Activated CD4-positive, alpha-beta T cell treated with anti-CD3 and anti-CD28 coated beads for 24 hours (primary cell): ENCODE data around the gene FIGN.

Experiments
- DNase-seq, 2 donors: peaks; one replicate each; pipeline ENCODE4 v3.0.0-alpha.2; 2020; ENCODE audit warnings: low read depth in 2 of 2

FIGN gene

DNA sequence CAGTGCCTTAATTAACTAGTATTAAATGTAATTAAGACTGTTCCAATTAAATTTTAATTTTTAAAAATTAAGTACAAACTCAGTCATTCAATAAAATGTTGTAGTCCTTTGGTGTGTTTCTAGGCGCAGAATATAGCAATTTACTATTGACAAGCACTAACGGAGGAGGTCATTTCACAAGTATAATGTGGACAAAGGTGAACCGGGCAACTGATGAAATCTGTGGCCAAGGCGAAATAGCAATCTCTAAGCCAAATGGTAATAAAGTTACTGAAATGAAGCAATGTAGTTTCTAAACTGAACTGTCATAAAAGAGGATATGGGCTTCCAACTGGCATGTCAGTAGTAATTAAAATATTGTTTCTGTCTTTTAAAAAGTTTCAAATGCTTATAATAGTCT is 27.5 kb downstream of the FIGN start:
- no peak for DNase-seq

GRCh38 chr2:163703386-163703785 is 32.4 kb downstream of the FIGN start:
- DNase-seq, result no peak

GRCh38 chr2:163701399-163702195 is 34.2 kb downstream of the FIGN start:
- DNase-seq, result no peak

GRCh38 chr2:163698857-163699256 is 37.0 kb downstream of the FIGN start:
- DNase-seq, result no peak

DNA sequence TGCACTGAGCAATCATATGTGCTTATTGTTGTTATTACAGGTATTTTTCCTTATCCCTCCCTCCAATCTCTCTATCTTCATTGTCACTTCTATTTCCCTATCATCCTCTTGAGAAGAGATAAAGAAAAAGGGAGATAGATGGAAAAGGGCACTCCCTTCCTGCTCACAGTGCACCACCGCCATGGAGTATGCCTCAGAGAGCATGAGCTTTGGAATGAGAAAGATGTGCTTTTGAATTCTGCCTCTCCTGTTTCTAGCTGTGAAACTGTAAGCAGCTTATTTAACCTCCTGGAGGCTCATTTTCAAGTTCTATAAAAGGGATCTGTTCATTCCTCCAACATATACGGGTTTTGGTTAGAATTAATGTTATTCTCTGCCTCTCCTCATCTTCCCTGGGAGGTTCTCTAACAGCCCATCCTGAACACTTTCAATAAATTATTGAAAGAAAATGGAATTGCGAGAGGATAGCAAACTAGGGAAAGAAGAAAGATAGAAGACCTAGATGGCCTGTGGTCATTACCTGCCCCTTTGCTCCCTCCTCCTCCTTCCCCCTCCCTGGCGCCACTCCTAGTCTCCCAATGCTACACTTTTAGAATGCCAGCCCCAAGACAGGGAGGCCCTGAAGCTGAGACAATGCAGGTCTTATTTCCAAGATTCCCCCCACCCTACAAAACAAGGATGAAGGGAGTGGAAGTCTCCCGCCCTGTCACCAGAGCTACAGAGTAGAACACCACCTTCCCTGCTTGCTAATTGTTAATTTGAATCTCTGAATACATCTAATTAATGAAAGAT is 37.8 kb downstream of the FIGN start:
- DNase-seq, result no peak

GRCh38 chr2:163697429-163697828 is 38.4 kb downstream of the FIGN start:
- DNase-seq, result no peak

- no peak for DNase-seq
These were observed 42.3 kb downstream of the FIGN start for GRCh38 chr2:163693484-163693883.

- DNase-seq, result no peak
These were observed 43.0 kb downstream of the FIGN start for GRCh38 chr2:163692611-163693482.

DNA sequence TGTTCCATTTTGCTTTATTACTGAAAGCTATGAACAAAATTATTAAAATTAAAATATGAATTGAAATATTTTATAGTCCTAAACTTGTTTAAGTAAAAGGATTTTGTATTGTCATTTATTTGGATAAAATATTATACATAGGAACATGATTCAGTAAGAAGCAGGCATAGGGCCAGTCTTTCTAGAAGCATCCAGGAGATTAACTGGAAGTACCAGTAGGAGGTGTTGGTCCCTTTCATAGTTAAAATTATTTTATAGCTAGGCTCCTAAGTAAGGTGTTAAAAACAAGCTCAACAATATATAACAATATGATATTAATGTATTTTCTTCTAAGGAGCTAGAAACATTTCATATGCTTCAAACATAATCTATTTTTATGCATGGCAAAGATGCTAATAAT is 43.7 kb downstream of the FIGN start:
- DNase-seq, result no peak

DNA sequence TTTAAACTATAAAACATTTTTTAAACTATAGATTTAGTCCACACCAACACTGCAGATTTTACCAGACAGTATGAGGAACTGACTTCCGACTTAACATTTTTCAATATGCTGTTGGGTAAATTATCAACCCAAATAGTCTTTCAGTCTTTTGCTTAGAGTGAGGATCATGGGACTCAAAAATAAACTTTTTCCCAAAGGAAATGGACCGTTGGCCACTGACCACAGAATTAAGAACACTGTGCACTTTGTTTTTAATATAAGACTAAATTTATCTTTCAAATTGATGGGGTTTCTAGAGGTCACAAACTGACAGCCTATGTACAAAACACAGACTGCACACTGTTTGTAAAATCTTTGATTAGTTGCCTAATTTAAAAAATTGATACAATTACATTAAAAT is 44.9 kb downstream of the FIGN start:
- no peak for DNase-seq

DNA sequence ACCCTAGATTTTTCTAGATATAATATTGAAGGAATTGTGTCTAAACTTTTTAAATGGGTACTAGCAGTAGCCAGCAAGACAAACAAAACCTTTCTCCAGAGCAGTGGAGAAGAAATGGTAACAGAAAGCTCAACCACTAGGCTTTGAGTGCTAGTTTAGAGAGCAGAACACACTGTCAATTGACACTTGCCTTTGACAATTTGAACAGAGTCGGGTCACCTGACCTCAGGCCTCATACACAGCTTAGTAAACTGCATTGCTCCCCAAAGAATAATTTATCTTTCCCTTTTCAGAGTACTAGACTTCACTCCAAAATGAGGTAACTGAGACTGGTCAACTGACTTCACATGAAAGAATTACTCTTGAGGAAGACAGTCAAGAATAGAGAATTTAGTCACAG is 48.6 kb downstream of the FIGN start:
- no peak for DNase-seq

GRCh38 chr2:163686289-163686688 is 49.5 kb downstream of the FIGN start:
- DNase-seq, result no peak

DNA sequence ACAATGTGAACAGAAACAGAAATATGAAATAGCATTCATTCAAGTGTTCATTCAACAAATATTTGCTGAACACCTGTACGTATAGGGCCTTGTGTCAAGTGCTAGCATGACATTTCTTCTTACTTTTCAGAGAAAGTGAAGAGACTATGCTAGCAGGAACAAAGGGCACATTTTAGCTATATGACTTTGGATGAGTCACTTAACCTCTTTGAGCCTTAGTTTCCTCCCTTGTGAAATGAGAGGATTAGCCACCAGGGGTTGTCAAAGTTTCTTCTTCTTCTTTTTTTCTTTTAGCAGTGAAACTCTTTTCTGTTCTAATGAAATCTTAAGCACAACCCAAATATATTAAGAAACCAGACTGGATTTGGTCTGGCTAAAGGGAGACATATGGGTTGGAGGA is 53.1 kb downstream of the FIGN start:
- DNase-seq, result no peak

DNA sequence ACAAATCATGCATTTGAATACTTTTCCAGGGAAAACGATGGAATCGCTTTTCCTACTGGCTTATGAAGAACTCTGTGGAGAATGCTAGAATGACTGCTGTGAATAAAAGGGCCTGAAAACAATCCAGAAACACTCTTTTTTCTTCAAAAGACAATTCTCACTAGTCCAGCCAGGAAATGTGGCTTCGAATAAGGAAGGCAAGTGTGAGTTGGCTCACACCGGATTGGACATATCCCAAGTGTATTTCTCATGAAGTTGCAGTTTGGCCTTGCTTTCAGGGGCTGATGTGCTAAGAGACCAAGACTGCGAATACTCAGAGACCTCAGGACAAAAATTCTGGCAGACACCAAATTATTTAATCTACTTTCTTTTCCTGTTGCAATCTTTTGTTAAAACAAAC is 54.1 kb downstream of the FIGN start:
- DNase-seq, result no peak

DNA sequence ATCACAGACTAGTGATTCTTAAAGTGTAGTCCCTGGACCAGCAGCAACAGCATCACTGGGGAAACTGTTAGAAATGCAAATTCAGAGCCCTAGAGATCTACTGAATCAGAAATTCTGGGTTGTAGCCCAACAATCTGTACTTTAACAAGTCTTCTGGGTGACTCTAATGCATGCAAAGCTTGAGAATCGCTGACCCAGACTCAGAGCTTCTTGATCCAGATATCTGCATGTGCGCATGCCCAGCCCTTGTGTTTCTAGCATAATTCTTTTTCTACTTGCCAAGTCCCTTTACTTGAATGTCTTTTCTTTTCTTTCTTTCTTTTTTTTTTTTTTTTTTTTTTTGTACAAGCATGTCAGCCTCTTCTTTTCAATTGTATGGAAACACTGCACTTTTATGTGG is 60.4 kb downstream of the FIGN start:
- no peak for DNase-seq

DNA sequence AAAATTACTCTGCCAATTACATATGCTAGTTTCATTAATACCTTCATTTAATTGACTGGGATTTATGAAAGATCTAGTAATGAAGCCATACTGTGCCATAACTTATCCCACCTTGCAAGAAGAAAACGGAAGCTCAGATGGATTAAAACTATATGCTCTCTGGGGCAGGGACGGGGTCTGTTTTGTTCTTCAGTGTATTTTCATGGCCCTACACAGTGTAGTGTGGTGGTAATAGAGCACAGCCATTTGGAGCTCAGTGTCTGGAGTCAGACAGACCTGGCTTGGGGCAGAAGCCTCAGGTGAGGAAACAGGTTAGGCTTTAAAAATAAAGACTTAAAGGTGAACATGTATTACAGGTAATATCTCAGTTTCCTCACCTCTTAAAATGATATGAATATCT is 62.3 kb downstream of the FIGN start:
- no peak for DNase-seq

- DNase-seq, result no peak
These were observed 64.9 kb downstream of the FIGN start for GRCh38 chr2:163670929-163671328.

GRCh38 chr2:163669506-163669905 is 66.3 kb downstream of the FIGN start:
- DNase-seq, result no peak

DNA sequence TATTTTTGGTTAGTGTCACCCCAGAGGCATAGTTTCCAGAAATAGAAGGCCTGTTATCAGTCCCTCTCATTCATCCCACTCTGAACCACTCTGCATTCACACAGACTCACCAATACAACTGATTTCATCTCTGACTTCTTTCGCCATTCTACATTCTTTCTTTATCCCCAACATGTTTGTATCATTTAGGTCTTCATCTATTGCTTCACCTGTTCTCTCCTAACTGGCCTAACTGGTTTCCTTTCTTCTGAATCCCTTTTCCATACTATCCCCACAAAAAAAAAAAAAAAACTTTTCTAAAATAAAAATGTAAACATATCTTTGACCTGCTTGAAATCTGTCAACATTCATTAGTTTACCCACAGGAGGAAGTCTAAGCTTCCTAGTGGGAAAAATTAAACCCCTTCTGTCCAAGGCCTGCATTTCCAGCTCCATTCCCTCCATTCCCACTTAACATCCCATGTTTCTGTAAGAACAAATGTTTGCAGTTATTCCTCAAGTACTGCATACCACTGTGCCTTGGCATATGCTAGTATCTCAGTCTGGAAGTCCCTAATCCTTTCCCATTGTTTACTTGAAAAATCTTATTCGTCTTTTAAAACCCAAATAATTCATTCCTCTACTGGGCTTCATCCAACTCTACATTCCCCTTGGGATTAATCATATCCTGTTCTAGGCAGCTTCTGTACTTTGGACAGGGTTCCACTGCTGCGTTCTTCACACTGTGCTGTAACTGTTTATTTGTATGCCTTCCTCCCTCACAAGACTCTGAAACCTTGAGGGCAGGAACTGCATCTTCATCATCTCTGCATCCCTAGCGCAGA is 68.5 kb downstream of the FIGN start:
- DNase-seq, result no peak

- no peak for DNase-seq
These were observed 70.0 kb downstream of the FIGN start for GRCh38 chr2:163665817-163666216.

DNA sequence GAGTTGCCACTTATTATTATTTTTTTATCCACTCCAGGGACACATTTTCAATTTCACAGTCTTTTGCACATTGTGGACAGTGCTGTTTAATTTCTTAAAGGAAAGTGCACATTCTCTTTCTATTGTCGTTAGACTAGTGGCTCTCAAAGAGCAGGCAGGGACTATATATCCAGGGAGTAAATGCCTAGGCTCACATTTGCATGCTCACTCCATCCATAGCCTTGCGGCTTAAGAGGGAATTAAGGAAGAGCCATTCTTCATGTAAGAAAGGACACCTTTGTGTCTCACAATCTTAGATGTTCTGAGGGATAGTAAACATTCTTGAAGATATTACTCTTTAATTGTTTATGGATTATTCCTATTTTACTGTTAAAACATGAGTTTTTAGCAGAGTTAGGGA is 70.8 kb downstream of the FIGN start:
- DNase-seq, result no peak
